ENCODE measurements around the gene SETBP1. TPM values are rescaled to one million over a fixed set of nuclear protein-coding genes. Genes with fewer than 3 reads are reported as not detected.

Gene SETBP1
- total RNA-seq, 1 experiment from 2014 or later, result 9.6 TPM

- POLR2A ChIA-PET, result no interaction called here
- Mint-ChIP-seq H3K4me1 (peaks cover 61% of the 10 kb centered on the region), H3K4me3 (no peak overlapping the region), H3K27me3 (ENCODE audit: low read depth) (no peaks in the 10 kb centered on the region), H3K9me3 (no peaks in the 10 kb centered on the region), H3K36me3 (peaks cover 9% of the 10 kb centered on the region; the same call in 1 of the 2 replicates), H3K27ac (no peak overlapping the region)
- CTCF ChIA-PET, result interaction anchor here (1.7 kb wide), 1 partner anchor 514 kb away, joined by 4 read pairs; no protein-coding TSS in a partner anchor
- DNase-seq (ENCODE audit: low spot score) (no peak), ATAC-seq (no peak)
- TF ChIP-seq, protein P1, sequence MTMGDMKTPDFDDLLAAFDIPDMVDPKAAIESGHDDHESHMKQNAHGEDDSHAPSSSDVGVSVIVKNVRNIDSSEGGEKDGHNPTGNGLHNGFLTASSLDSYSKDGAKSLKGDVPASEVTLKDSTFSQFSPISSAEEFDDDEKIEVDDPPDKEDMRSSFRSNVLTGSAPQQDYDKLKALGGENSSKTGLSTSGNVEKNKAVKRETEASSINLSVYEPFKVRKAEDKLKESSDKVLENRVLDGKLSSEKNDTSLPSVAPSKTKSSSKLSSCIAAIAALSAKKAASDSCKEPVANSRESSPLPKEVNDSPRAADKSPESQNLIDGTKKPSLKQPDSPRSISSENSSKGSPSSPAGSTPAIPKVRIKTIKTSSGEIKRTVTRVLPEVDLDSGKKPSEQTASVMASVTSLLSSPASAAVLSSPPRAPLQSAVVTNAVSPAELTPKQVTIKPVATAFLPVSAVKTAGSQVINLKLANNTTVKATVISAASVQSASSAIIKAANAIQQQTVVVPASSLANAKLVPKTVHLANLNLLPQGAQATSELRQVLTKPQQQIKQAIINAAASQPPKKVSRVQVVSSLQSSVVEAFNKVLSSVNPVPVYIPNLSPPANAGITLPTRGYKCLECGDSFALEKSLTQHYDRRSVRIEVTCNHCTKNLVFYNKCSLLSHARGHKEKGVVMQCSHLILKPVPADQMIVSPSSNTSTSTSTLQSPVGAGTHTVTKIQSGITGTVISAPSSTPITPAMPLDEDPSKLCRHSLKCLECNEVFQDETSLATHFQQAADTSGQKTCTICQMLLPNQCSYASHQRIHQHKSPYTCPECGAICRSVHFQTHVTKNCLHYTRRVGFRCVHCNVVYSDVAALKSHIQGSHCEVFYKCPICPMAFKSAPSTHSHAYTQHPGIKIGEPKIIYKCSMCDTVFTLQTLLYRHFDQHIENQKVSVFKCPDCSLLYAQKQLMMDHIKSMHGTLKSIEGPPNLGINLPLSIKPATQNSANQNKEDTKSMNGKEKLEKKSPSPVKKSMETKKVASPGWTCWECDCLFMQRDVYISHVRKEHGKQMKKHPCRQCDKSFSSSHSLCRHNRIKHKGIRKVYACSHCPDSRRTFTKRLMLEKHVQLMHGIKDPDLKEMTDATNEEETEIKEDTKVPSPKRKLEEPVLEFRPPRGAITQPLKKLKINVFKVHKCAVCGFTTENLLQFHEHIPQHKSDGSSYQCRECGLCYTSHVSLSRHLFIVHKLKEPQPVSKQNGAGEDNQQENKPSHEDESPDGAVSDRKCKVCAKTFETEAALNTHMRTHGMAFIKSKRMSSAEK (CRISPR knock-in tag; IDR thresholded peaks at IDR 0.05; ENCODE audit: borderline replicate concordance), result no peak
- TF ChIP-seq, protein P2, sequence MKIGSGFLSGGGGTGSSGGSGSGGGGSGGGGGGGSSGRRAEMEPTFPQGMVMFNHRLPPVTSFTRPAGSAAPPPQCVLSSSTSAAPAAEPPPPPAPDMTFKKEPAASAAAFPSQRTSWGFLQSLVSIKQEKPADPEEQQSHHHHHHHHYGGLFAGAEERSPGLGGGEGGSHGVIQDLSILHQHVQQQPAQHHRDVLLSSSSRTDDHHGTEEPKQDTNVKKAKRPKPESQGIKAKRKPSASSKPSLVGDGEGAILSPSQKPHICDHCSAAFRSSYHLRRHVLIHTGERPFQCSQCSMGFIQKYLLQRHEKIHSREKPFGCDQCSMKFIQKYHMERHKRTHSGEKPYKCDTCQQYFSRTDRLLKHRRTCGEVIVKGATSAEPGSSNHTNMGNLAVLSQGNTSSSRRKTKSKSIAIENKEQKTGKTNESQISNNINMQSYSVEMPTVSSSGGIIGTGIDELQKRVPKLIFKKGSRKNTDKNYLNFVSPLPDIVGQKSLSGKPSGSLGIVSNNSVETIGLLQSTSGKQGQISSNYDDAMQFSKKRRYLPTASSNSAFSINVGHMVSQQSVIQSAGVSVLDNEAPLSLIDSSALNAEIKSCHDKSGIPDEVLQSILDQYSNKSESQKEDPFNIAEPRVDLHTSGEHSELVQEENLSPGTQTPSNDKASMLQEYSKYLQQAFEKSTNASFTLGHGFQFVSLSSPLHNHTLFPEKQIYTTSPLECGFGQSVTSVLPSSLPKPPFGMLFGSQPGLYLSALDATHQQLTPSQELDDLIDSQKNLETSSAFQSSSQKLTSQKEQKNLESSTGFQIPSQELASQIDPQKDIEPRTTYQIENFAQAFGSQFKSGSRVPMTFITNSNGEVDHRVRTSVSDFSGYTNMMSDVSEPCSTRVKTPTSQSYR (CRISPR knock-in tag; IDR thresholded peaks at IDR 0.05), result no peak
- TF ChIP-seq ZNF232 (CRISPR knock-in tag; IDR thresholded peaks at IDR 0.05), result no peak
- TF ChIP-seq ZNF219 (CRISPR knock-in tag; IDR thresholded peaks at IDR 0.05; ENCODE audit: borderline replicate concordance), result no peak
- no peak for TF ChIP-seq CDX4 (CRISPR knock-in tag; IDR thresholded peaks at IDR 0.05; ENCODE audit: borderline replicate concordance)
- TF ChIP-seq, protein P3, sequence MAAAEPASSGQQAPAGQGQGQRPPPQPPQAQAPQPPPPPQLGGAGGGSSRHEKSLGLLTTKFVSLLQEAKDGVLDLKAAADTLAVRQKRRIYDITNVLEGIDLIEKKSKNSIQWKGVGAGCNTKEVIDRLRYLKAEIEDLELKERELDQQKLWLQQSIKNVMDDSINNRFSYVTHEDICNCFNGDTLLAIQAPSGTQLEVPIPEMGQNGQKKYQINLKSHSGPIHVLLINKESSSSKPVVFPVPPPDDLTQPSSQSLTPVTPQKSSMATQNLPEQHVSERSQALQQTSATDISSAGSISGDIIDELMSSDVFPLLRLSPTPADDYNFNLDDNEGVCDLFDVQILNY (CRISPR knock-in tag; IDR thresholded peaks at IDR 0.05), result no peak
- no peak for TF ChIP-seq MYBL2 (CRISPR knock-in tag; IDR thresholded peaks at IDR 0.05)
- TF ChIP-seq NR2C2 (CRISPR knock-in tag; IDR thresholded peaks at IDR 0.05), result no peak
- TF ChIP-seq NR1H2 (CRISPR knock-in tag; IDR thresholded peaks at IDR 0.05), result no peak
- no peak for TF ChIP-seq PREB (CRISPR knock-in tag; IDR thresholded peaks at IDR 0.05; ENCODE audit: borderline replicate concordance)
- no peak for TF ChIP-seq KAT7 (CRISPR knock-in tag; IDR thresholded peaks at IDR 0.05; ENCODE audit: borderline replicate concordance)
- TF ChIP-seq AR (CRISPR knock-in tag; IDR thresholded peaks at IDR 0.05), result no peak
- no peak for TF ChIP-seq ATF2 (CRISPR knock-in tag; IDR thresholded peaks at IDR 0.05; ENCODE audit: borderline replicate concordance, low read depth)
- TF ChIP-seq USF2 (CRISPR knock-in tag; IDR thresholded peaks at IDR 0.05), result no peak
- no peak for TF ChIP-seq ZMAT4 (CRISPR knock-in tag; IDR thresholded peaks at IDR 0.05)
Measured at GRCh38 chr18:44698518-44698917, 17.8 kb downstream of the SETBP1 start.
